Mesendoderm (in vitro differentiated cells): ENCODE data around the gene SPATA31D4.

Source experiments
- DNase-seq: peaks from one replicate; pipeline ENCODE4 v3.0.0; 2013
- H2AK5ac ChIP-seq: 2 replicates; pipeline ENCODE4 v1.6.1; 2013; ENCODE audit warnings: low read length, inconsistent platforms
- H2BK120ac ChIP-seq: 2 replicates; pipeline ENCODE4 v1.6.1; 2013; ENCODE audit warnings: low read depth, mild to moderate bottlenecking, low read length, moderate library complexity, mixed read lengths
- H2BK15ac ChIP-seq: replicated peaks from 2 replicates; pipeline ENCODE4 v1.6.1; 2013; ENCODE audit warnings: low read depth, mild to moderate bottlenecking, moderate library complexity
- H2BK5ac ChIP-seq: 2 replicates; pipeline ENCODE4 v1.6.1; 2013; ENCODE audit warnings: low read length, inconsistent platforms
- H3K18ac ChIP-seq: 2 replicates; pipeline ENCODE4 v1.6.1; 2013; ENCODE audit warnings: mild to moderate bottlenecking, low read length, mixed read lengths
- H3K23ac ChIP-seq: one replicate; pipeline ENCODE4 v1.6.1; 2013; ENCODE audit warnings: low read length
- H3K27ac ChIP-seq: 2 replicates; pipeline ENCODE4 v1.5.1; 2013; ENCODE audit warnings: low read depth, mild to moderate bottlenecking, inconsistent platforms, low read length, moderate library complexity
- H3K27me3 ChIP-seq: 2 replicates; pipeline ENCODE4 v1.6.1; 2013; ENCODE audit warnings: low read length, control low read depth, mild to moderate bottlenecking, inconsistent platforms; ENCODE audit not compliant: insufficient read depth, poor library complexity
- H3K36me3 ChIP-seq: 2 replicates; pipeline ENCODE4 v1.6.1; 2013; ENCODE audit warnings: low read length, inconsistent platforms; ENCODE audit not compliant: control insufficient read depth, insufficient read depth
- H3K4ac ChIP-seq: one replicate; pipeline ENCODE4 v1.6.1; 2013; ENCODE audit warnings: low read depth, mild to moderate bottlenecking, low read length, moderate library complexity
- H3K4me1 ChIP-seq: 2 replicates; pipeline ENCODE4 v1.6.1; 2013; ENCODE audit warnings: low read depth, low read length, inconsistent platforms; ENCODE audit not compliant: control insufficient read depth
- H3K4me2 ChIP-seq: 2 replicates; pipeline ENCODE4 v1.6.1; 2013; ENCODE audit warnings: low read length
- H3K4me3 ChIP-seq: 2 replicates; pipeline ENCODE4 v1.5.1; 2013; ENCODE audit warnings: mild to moderate bottlenecking, low read length
- H3K56ac ChIP-seq: one replicate; pipeline ENCODE4 v1.6.1; 2013; ENCODE audit warnings: low read length
- H3K79me1 ChIP-seq: 2 replicates; pipeline ENCODE4 v1.6.1; 2013; ENCODE audit warnings: low read length, inconsistent platforms
- H3K79me2 ChIP-seq: 2 replicates; pipeline ENCODE4 v1.6.1; 2013; ENCODE audit warnings: mild to moderate bottlenecking, low read length; ENCODE audit not compliant: control insufficient read depth, insufficient read depth
- H3K9ac ChIP-seq: 2 replicates; pipeline ENCODE4 v1.6.1; 2013; ENCODE audit warnings: low read length, inconsistent platforms
- H4K5ac ChIP-seq: one replicate; pipeline ENCODE4 v1.6.1; 2013; ENCODE audit warnings: low read length
- H4K8ac ChIP-seq: one replicate; pipeline ENCODE4 v1.6.1; 2013; ENCODE audit warnings: low read depth, mild to moderate bottlenecking, control low read depth, low read length, moderate library complexity
- WGBS: extraction: QIAGEN DNeasy Blood & Tissue Kit; methylation state at CpG from one replicate; pipeline ENCODE4 v1.1.7; 2013; ENCODE audit warnings: low lambda C conversion rate, missing lambda C conversion rate; ENCODE audit not compliant: insufficient coverage; ENCODE audit errors: extremely low coverage; 5-methylcytosine and 5-hydroxymethylcytosine counted together

SPATA31D4 gene

DNA sequence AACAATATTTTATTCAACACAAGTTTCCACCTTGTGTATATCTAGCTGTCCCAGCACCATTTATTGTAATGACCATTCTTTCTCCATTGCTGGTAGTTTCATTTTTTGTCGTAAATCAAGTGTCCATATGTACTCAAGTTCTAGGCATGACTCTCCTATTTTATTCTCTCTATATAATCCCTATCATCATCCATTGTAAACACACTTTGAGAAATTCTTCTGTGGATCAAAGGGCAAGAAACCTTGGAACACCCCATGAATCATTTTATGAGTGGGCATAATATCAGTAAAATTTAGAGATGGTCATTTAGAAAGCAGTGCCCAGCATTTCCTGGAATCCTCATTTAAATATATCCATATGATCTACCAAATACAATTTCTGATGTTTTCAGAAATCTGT is 35.8 kb upstream of the SPATA31D4 start:
- no peaks in the 10 kb centered on the region for H3K79me2 ChIP-seq
- no peak overlapping the region for H4K5ac ChIP-seq
- H2BK5ac ChIP-seq: no peak overlapping the region
- DNase-seq: no peak
- H2AK5ac ChIP-seq: no peak overlapping the region
- H3K4me1 ChIP-seq: no peaks in the 10 kb centered on the region
- H3K27ac ChIP-seq: no peak overlapping the region
- no peaks in the 10 kb centered on the region for H3K27me3 ChIP-seq
- H3K79me1 ChIP-seq: no peaks in the 10 kb centered on the region
- H3K36me3 ChIP-seq: no peaks in the 10 kb centered on the region
- no peak overlapping the region for H3K4me2 ChIP-seq
- H3K4ac ChIP-seq: no peak overlapping the region
- no peak overlapping the region for H3K56ac ChIP-seq
- no peak overlapping the region for H2BK15ac ChIP-seq
- H4K8ac ChIP-seq: no peak overlapping the region
- no peak overlapping the region for H3K4me3 ChIP-seq
- no peak overlapping the region for H3K9ac ChIP-seq
- no peak overlapping the region for H2BK120ac ChIP-seq
- no peak overlapping the region for H3K23ac ChIP-seq
- WGBS: no CpG with 5 or more reads among the region's 1 CpG
- no peak overlapping the region for H3K18ac ChIP-seq

- no peak overlapping the region for H2BK120ac ChIP-seq
- no peak overlapping the region for H3K4me2 ChIP-seq
- no peak overlapping the region for H3K23ac ChIP-seq
- H3K4me1 ChIP-seq: no peaks in the 10 kb centered on the region
- no peak overlapping the region for H2AK5ac ChIP-seq
- H2BK15ac ChIP-seq: no peak overlapping the region
- no peak overlapping the region for H4K5ac ChIP-seq
- no peak overlapping the region for H3K18ac ChIP-seq
- WGBS: no CpG with 5 or more reads among the region's 3 CpGs
- no peak overlapping the region for H3K27ac ChIP-seq
- no peak overlapping the region for H4K8ac ChIP-seq
- H3K9ac ChIP-seq: no peak overlapping the region
- H3K36me3 ChIP-seq: no peaks in the 10 kb centered on the region
- H3K79me2 ChIP-seq: no peaks in the 10 kb centered on the region
- no peak overlapping the region for H3K4me3 ChIP-seq
- H3K27me3 ChIP-seq: no peaks in the 10 kb centered on the region
- no peak for DNase-seq
- no peak overlapping the region for H2BK5ac ChIP-seq
- no peak overlapping the region for H3K4ac ChIP-seq
- no peaks in the 10 kb centered on the region for H3K79me1 ChIP-seq
- no peak overlapping the region for H3K56ac ChIP-seq
Measured at GRCh38 chr9:81893929-81894328, 34.3 kb upstream of the SPATA31D4 start.

DNA sequence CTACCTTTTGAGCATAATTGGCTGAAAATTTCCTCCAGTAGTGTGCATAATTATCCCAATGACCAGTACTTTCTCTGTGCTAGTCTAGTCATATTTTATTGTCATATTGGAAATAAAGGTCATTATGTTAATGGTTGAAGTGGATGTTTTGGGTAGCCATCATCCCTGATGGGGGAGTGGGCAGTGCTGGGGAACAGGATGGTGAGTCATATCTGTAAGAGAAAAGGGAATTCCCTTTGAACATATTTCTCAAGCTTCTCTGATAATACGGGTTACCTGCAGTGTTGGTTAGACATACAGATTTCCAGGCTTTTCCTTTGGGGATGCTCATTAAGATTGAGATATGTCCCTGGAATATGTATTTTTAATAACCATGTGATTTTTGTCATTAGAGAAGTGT is 33.3 kb upstream of the SPATA31D4 start:
- no peaks in the 10 kb centered on the region for H3K4me1 ChIP-seq
- no peaks in the 10 kb centered on the region for H3K79me2 ChIP-seq
- H3K9ac ChIP-seq: no peak overlapping the region
- H3K4ac ChIP-seq: no peak overlapping the region
- no CpG with 5 or more reads among the region's 1 CpG for WGBS
- H3K79me1 ChIP-seq: no peaks in the 10 kb centered on the region
- H3K23ac ChIP-seq: no peak overlapping the region
- H3K27me3 ChIP-seq: no peaks in the 10 kb centered on the region
- H3K36me3 ChIP-seq: no peaks in the 10 kb centered on the region
- no peak overlapping the region for H2BK120ac ChIP-seq
- H2BK15ac ChIP-seq: no peak overlapping the region
- no peak overlapping the region for H3K27ac ChIP-seq
- no peak overlapping the region for H2AK5ac ChIP-seq
- no peak overlapping the region for H2BK5ac ChIP-seq
- H3K4me2 ChIP-seq: no peak overlapping the region
- DNase-seq: no peak
- no peak overlapping the region for H3K4me3 ChIP-seq
- H4K5ac ChIP-seq: no peak overlapping the region
- H3K56ac ChIP-seq: no peak overlapping the region
- H3K18ac ChIP-seq: no peak overlapping the region
- no peak overlapping the region for H4K8ac ChIP-seq

GRCh38 chr9:81896070-81896469 is 32.2 kb upstream of the SPATA31D4 start:
- Histone ChIP-seq H3K4me3 (no peak overlapping the region), H3K4me1 (no peaks in the 10 kb centered on the region), H3K18ac (no peak overlapping the region), H2BK15ac (no peak overlapping the region), H3K23ac (no peak overlapping the region), H3K56ac (no peak overlapping the region), H2BK120ac (no peak overlapping the region), H2AK5ac (no peak overlapping the region), H3K79me1 (no peaks in the 10 kb centered on the region), H3K27me3 (no peaks in the 10 kb centered on the region), H3K36me3 (no peaks in the 10 kb centered on the region), H3K27ac (no peak overlapping the region), H3K9ac (no peak overlapping the region), H3K79me2 (no peaks in the 10 kb centered on the region), H3K4me2 (no peak overlapping the region), H4K8ac (no peak overlapping the region), H4K5ac (no peak overlapping the region), H3K4ac (no peak overlapping the region), H2BK5ac (no peak overlapping the region)
- no peak for DNase-seq

GRCh38 chr9:81898851-81899250 is 29.4 kb upstream of the SPATA31D4 start:
- H3K27me3 ChIP-seq: no peaks in the 10 kb centered on the region
- no peaks in the 10 kb centered on the region for H3K36me3 ChIP-seq
- no peaks in the 10 kb centered on the region for H3K4me1 ChIP-seq
- DNase-seq: no peak
- H3K4me3 ChIP-seq: no peak overlapping the region
- H2BK5ac ChIP-seq: no peak overlapping the region
- no CpG with 5 or more reads among the region's 1 CpG for WGBS
- H4K8ac ChIP-seq: no peak overlapping the region
- H2AK5ac ChIP-seq: no peak overlapping the region
- H3K9ac ChIP-seq: no peak overlapping the region
- H3K4me2 ChIP-seq: no peak overlapping the region
- no peak overlapping the region for H2BK120ac ChIP-seq
- no peaks in the 10 kb centered on the region for H3K79me2 ChIP-seq
- H3K79me1 ChIP-seq: no peaks in the 10 kb centered on the region
- no peak overlapping the region for H4K5ac ChIP-seq
- no peak overlapping the region for H3K56ac ChIP-seq
- H3K18ac ChIP-seq: no peak overlapping the region
- H3K27ac ChIP-seq: no peak overlapping the region
- H2BK15ac ChIP-seq: no peak overlapping the region
- no peak overlapping the region for H3K4ac ChIP-seq
- H3K23ac ChIP-seq: no peak overlapping the region

- Histone ChIP-seq H3K4ac (no peak overlapping the region), H3K4me1 (no peaks in the 10 kb centered on the region), H3K9ac (no peak overlapping the region), H2BK15ac (no peak overlapping the region), H2BK5ac (no peak overlapping the region), H3K18ac (no peak overlapping the region), H3K4me2 (no peak overlapping the region), H2BK120ac (no peak overlapping the region), H3K79me1 (no peaks in the 10 kb centered on the region), H4K5ac (no peak overlapping the region), H4K8ac (no peak overlapping the region), H3K23ac (no peak overlapping the region), H3K27ac (no peak overlapping the region), H3K4me3 (no peak overlapping the region), H3K79me2 (no peaks in the 10 kb centered on the region), H3K36me3 (no peaks in the 10 kb centered on the region), H3K56ac (no peak overlapping the region), H2AK5ac (no peak overlapping the region), H3K27me3 (no peaks in the 10 kb centered on the region)
- no peak for DNase-seq
- WGBS: no CpG with 5 or more reads among the region's 2 CpGs
Measured at GRCh38 chr9:81902196-81902595, 26.0 kb upstream of the SPATA31D4 start.
